HL-60 (cell line): Measurements from ENCODE around the gene MRPS34.
A peak's percentile ranks its signal among the peaks of the same experiment; 100 is the strongest.

Source experiments
- DNase-seq, 2 experiments: peaks; one replicate each; pipeline ENCODE4 v3.0.0-alpha.2; 2010 to 2020; ENCODE audit warnings: low read depth in 1 of 2, low spot score in 1 of 2
- H3K27ac ChIP-seq: fragments of 250-450 bp; sonication (Bioruptor Pico); replicated peaks from 2 replicates; pipeline ENCODE4 v1.5.1; 2020; ENCODE audit warnings: mild to moderate bottlenecking, moderate library complexity
- H3K27me3 ChIP-seq: fragments of 250-450 bp; sonication (Bioruptor Pico); 2 replicates; pipeline ENCODE4 v1.5.1; 2021; ENCODE audit warnings: mild to moderate bottlenecking, moderate library complexity; ENCODE audit not compliant: insufficient read depth, poor library complexity, severe bottlenecking
- H3K4me3 ChIP-seq: replicated peaks from 2 replicates; pipeline ENCODE4 v1.5.1; 2011; ENCODE audit warnings: mild to moderate bottlenecking, control low read depth, low read length; ENCODE audit not compliant: insufficient read depth
- GABPA ChIP-seq: IDR thresholded peaks from 2 replicates; pipeline ENCODE4 v1.6.1; 2012; ENCODE audit warnings: low read depth
- microRNA-seq: library from miRNA; unstranded; fragments of <30 nt; microRNA quantifications from one replicate; pipeline ENCODE4, GENCODE V29; 2018
- TF ChIP-seq, protein P1 (sequence below): IDR thresholded peaks from one replicate; pipeline ENCODE4 v1.5.1; 2011; ENCODE audit warnings: low read length, control low read depth, inconsistent platforms; ENCODE audit not compliant: insufficient read depth

MRPS34 gene

DNA sequence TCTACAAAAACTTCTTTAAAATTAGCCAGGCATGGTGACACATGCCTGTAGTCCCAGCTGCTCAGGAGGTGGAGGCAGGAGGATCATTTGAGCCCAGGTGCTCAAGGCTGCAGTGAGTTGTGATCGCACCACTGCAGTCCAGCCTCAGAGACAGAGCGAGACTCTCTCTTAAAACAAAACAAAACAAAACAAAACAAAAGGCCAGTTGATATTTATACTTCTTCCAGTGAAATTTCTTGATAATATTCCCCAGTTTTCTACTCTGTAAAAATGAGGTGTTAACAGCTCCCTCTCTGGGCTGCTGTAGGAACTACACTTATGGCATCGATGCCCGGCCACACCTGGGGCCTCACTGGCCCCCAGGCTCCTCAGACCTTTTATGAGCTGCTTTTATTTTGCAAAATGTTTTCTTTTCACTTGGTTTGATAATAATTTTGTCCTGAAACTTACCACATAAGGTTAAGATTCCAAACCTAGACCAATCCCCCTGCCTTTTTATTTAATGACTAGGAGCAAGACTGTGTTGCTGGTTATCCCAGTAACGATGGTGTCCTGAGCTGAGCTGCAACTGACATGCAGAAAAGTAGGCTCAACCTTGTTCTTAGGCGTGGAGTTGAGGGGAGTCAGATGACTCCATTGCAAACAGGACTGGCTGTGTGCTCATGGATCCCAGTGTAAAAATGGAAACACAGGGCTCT lies 49.3 kb downstream of the MRPS34 start:
- peak in 1 of 2 experiments; percentile 46 for DNase-seq

More for the DNA sequence above, 49.3 kb downstream of the MRPS34 start:
- Histone ChIP-seq H3K27ac (peak overlapping the region; percentile 10), H3K4me3 (no peak overlapping the region), H3K27me3 (no peaks in the 10 kb centered on the region)
- TF ChIP-seq, protein P1, sequence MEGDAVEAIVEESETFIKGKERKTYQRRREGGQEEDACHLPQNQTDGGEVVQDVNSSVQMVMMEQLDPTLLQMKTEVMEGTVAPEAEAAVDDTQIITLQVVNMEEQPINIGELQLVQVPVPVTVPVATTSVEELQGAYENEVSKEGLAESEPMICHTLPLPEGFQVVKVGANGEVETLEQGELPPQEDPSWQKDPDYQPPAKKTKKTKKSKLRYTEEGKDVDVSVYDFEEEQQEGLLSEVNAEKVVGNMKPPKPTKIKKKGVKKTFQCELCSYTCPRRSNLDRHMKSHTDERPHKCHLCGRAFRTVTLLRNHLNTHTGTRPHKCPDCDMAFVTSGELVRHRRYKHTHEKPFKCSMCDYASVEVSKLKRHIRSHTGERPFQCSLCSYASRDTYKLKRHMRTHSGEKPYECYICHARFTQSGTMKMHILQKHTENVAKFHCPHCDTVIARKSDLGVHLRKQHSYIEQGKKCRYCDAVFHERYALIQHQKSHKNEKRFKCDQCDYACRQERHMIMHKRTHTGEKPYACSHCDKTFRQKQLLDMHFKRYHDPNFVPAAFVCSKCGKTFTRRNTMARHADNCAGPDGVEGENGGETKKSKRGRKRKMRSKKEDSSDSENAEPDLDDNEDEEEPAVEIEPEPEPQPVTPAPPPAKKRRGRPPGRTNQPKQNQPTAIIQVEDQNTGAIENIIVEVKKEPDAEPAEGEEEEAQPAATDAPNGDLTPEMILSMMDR = peak; percentile 63
- no peak for TF ChIP-seq GABPA

Small RNAs within 50 kb of the gene (microRNA-seq; reads per million reads assigned to microRNA genes)
- gene MIR3177 = 1.5 reads per million
